HS-5 (cell line): ENCODE results near the gene CDH22.

ENCODE experiments used
- DNase-seq: peaks from one replicate; pipeline ENCODE4 v3.0.0-alpha.2; 2012; ENCODE audit warnings: low read depth

Gene CDH22

GRCh38 chr20:46139908-46140482, 168.3 kb downstream of the CDH22 start:
- no peak for DNase-seq

GRCh38 chr20:46139266-46139889, 168.9 kb downstream of the CDH22 start:
- no peak for DNase-seq

- no peak for DNase-seq
Measured at GRCh38 chr20:46137816-46138215, 170.5 kb downstream of the CDH22 start.

DNA sequence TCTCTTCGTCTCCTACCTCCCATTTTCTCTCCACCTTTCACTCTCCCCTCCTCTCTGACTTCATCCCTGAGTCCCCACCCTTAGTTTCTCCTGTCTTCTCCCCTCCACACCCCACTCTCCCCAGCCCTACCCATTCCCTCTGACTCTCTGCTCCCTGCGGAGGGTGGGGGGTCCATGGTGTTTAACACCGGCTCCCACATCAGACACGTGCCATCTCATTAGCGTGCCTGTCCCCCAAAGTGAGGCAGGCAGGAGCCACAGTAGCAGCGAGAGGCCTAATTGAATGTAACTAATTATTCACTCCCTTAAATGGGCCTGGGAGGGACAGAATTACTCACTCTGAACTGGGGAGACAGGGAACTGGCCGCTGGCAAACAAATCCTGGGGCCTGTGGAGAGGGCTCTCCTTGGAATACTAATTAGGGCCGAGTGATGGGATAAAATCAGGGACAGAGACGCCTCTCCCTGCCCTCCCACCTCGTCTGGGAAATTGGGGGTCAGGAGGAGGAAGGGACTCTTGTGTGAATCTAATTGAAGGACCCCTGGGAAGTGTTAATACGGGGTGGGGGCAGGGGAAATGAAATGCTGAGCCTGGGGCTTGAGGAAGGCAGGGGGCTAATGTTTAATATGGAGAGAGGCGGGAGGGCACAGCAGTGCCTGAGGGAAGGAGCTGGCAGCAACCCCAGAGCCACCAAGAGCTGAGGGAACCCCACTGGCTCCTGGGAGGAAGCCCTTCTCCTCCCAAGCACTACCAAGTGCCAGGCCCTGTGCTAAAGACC, 172.3 kb downstream of the CDH22 start:
- DNase-seq, result no peak

- DNase-seq, result no peak
Measured at GRCh38 chr20:46134716-46135115, 173.6 kb downstream of the CDH22 start.

DNA sequence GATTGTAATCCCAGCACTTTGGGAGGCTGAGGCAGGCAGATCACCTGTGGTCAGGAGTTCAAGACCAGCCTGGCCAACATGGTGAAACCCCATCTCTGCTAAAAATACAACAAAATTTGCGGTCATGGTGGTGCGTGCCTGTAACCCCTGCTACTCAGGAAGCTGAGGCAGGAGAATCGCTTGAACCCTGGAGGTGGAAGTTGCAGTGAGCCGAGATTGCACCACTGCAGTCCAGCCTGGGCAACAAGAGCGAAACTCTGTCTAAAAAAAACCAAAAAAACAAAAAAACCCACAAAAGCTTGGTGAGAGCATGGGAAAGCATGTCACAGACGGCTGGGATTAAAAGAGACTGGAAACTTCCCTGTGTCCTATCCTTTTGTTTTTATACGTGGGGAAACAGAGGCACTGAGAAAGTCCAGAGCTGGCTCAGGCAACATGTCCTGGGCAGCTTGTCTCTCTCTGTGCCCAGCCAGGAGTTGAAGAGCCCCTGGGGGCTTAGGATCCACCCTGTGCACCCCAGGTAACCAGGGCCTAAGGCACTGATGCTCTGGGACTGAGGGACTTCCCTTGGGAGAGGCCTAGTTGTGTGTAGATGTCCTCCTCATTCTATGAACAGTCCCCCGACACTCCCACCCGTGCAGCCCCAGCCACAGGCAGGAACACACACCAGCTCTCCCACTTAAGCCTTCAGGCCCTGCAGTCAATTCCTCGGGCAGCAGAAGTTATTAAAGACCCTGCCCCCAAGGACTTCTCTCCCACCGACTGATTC, 174.2 kb downstream of the CDH22 start:
- no peak for DNase-seq

DNA sequence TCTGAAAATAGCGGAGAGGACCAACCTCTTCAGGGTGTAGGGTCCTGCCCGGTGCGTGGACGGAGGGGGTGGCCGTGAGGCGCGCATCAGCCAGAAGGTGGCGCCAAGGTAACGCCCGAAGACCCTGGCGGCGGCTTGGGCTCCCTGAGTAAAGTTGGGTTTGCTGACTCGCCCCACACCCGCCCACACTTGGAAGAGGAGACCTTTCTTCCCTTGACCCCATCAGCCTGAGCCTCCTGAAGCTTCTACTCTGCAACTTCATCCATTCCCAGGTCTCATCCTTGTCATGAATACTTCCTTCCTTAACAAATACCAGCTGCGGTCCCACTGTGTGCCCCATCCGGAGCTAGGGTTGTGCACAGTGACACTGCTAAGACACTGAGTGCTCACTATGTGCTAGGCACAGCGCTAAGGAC, 175.6 kb downstream of the CDH22 start:
- DNase-seq, result no peak

GRCh38 chr20:46131396-46131795, 176.9 kb downstream of the CDH22 start:
- DNase-seq, result no peak

GRCh38 chr20:46130534-46130933, 177.8 kb downstream of the CDH22 start:
- no peak for DNase-seq

GRCh38 chr20:46129955-46130481, 178.3 kb downstream of the CDH22 start:
- no peak for DNase-seq

DNA sequence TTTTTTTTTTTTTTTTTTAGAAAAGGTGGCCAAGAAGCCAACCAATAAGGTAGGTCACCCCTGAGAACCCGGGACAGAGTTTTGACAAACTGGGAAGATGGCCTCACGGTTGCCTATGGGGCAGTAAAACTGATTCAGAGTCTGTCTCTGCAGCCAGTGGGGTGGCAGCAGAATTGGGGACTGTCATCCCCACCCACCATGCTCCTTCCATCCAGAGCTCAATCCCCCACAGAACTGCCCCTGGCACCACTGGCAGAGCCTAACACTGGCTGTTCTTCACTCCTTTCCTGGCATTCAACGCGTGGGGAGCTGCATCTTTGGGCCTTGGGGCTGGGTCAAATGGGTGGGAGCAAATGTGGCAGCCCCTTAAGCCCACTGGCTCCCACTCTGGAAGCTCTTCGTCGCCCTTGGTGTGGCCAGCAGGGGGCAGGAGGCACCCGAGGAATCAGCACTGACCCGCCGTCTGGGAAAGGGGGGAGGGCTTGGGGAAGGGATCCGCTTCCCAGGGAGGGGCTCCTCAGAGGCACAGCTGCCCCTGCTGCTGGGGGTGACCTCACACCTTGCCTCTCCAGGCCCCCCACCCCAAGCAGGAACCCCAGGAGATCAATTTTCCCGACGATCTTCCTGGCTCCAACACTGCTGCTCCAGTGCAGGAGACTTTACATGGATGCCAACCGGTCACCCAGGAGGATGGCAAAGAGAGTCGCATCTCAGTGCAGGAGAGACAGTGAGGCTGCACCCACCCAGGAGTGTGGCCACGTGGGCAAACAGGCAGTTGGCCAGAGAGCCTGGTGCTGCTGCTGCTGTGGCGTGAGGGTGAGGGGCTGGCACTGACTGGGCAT, 179.8 kb downstream of the CDH22 start:
- DNase-seq, result no peak

GRCh38 chr20:46127396-46128010, 180.8 kb downstream of the CDH22 start:
- DNase-seq, result no peak

DNA sequence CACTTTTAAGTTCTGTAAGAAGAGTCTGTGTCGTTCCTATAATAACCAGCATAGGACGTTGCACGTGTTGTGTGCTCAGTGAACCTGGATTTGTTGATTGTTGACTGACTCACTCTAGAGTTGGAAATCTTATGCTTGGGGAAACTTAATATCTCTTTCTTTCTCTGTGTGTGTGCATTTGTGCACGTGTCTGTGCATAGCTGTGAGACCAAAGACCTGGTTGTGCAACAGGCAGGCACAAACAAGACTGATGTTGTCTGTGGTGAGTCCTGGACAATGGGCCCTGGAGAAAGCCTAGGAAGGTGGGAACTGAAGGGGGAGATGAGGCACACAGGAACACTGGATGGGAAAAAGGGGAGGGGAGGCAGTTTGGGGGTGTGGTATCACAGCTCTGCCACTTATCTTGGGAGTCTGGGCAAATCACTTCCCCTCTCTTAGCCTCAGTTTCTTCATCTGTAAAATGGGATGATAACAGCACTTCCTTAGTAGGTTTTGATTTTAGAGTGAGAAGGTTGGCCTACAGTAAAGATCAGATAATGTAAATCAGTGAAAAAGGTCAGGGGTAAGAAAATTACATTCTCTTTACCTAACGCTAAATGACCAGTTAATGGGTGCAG, 181.8 kb downstream of the CDH22 start:
- DNase-seq, result no peak
